OCI-LY1 (cell line): ENCODE data around the gene MRPL52.

Experiments
- EZH2 ChIP-seq: fragments of 200-600 bp; sonication (generic), shearing (Covaris generic); IDR thresholded peaks from 2 replicates; pipeline ENCODE4 v1.8.0; 2017; ENCODE audit warnings: borderline replicate concordance, mixed run types, mild to moderate bottlenecking, antibody characterized with exemption, low read length, moderate library complexity, mixed read lengths
- TF ChIP-seq, protein P1 (sequence below): fragments of 200-600 bp; sonication (generic), shearing (Covaris generic); IDR thresholded peaks from 2 replicates; pipeline ENCODE4 v1.5.1; 2017; ENCODE audit warnings: mild to moderate bottlenecking, antibody characterized with exemption, low read length, moderate library complexity, mixed read lengths

DNA sequence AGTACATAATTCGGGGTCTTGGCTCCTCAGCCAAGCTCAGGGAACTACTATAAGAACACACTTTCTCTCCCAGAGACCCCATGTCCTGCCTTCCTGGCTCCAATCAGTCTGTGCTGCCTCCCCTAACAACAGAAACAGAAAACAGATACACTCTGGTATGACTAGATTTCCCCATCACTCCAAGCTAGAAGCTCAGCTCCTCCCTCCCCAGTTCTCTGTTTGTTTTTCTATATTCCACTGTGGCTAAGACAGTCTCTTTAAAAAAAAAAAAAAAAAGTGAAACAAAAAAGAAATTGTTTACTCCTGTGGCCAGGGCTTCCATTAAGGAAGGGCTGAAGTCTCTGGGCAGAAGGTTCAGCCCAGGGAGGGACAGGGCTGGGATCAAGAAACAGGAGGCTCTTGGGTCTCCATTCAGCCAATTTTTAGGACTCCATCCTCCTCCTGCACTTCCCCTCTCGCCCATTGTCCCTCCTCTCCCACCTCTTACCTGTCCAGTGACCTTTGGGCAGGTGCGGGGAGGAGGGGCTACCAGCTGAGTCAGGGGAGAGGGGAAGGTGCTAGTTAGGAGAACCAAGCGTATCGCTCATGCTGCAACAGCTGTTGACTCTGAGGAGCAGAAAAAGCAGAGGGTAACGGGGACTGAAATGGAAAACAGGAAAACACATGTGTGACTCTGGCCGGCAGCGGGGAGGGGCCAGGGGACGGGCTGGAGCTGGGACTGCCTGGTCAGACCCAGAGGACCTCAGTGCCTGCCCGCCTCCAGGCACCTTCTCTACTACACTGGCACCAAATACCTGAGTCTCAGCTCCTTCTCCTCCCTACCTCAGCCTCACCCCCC lies 10.3 kb upstream of the MRPL52 start:
- TF ChIP-seq, protein P1, sequence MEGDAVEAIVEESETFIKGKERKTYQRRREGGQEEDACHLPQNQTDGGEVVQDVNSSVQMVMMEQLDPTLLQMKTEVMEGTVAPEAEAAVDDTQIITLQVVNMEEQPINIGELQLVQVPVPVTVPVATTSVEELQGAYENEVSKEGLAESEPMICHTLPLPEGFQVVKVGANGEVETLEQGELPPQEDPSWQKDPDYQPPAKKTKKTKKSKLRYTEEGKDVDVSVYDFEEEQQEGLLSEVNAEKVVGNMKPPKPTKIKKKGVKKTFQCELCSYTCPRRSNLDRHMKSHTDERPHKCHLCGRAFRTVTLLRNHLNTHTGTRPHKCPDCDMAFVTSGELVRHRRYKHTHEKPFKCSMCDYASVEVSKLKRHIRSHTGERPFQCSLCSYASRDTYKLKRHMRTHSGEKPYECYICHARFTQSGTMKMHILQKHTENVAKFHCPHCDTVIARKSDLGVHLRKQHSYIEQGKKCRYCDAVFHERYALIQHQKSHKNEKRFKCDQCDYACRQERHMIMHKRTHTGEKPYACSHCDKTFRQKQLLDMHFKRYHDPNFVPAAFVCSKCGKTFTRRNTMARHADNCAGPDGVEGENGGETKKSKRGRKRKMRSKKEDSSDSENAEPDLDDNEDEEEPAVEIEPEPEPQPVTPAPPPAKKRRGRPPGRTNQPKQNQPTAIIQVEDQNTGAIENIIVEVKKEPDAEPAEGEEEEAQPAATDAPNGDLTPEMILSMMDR: no peak
- no peak for TF ChIP-seq EZH2
